ENCODE data around the gene AFAP1.
A peak's percentile ranks its signal among the peaks of the same experiment; 100 is the strongest.

AFAP1 gene

DNA sequence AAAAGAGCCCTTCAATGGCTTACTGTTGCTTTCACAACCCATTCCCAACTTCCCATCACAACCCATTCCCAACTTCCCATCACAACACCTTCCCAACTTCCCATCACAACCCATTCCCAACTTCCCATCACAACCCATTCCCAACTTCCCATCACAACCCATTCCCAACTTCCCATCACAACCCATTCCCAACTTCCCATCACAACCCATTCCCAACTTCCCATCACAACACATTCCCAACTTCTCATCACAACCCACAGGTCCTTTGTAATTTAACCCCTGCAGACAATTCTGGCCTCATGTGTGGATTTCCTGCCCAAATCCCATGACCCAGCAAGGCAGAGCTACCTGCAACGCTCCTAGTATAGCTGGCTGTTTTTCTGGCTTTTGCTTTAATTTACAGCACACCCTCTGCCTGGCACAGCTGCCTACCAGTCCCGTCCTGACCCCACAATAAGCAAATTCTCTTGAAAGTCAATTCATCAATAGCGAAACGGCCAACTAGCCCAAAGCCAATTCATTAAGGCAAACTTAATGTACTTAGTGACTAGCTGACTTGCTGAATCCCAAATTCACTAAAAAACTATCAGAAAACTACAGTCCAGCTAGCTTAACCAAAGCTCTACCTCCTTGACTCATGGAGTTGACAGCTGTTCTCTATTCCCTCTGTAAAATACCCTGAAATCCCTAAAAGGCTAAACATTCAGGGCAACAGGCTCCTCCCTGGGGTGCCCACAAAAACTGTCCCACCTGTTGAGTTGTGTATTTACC lies 75.6 kb downstream of the AFAP1 start:
- DNase-seq: no peak

DNA sequence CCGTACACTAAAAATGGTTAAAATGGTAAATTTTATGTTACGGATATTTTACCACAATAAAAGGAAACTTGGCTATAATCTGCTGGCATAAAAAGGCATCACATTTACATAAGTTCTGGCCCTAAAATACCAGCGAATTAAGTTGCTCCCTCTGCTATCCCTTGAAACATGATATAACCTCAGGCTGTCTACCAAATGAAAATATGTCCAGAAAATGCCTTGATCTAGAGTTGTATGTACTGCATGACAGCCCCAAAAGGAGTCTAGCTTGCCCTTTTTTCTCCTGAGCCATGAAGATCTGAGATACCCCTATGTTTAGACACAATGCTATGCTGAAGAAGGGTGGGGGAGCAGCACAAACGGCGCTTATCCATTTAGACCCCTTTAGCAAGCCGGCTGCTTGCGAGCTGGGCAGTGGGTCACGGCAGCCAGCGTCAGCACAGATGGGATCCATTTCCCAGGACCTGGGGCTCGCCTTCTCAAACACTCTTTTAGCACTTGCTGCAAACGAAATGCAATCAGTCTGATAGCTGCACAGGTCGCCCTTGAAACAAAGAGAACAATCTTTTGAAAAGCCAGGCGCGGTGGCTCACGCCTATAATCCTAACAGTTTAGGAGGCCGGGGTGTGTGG lies 77.0 kb downstream of the AFAP1 start:
- no peak for DNase-seq

DNA sequence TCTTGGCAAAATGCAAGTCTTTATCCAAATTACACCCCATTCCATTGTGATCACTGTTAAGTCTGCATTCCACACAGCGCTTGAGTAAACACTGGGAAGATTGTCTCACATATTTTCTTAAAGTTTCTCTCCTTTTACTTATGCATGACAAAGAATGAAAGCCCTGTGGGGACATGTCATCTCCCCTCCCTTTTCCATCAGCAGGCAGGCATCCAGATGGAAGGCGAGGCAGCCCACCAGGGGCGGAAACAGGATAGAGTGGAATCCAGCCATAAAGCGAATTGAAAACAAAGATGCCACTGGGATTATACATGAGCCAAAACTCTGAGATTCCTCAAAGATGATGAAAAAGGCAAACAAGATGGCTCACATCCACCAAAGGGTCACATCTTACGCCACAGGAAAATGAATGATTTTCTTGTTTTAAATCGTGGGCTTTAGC lies 78.2 kb downstream of the AFAP1 start:
- no peak for DNase-seq

- DNase-seq: no peak
These were observed 79.0 kb downstream of the AFAP1 start for GRCh38 chr4:7860600-7861163.

GRCh38 chr4:7859326-7859725 lies 80.3 kb downstream of the AFAP1 start:
- DNase-seq: no peak

DNA sequence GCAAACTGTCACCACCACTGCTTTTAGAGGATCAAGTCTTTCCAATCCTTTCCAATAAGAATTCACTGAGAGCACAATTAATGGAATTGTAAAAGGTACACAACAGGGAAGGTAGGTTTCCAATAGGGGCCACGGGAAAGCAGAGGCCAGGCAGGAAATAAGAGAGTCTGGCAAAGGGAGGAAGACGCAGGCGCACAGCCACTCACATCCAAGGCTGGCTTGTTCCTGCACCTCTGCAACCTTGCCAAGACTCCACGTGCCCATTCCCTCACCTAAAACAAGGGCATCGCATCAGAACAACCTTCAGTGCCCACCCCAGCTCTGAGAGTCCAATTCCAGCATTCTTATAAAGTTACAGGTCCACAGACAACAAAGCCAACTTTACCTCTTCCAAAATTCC lies 81.2 kb downstream of the AFAP1 start:
- no peak for DNase-seq

- DNase-seq: no peak
These were observed 81.7 kb downstream of the AFAP1 start for GRCh38 chr4:7857993-7858392.

DNA sequence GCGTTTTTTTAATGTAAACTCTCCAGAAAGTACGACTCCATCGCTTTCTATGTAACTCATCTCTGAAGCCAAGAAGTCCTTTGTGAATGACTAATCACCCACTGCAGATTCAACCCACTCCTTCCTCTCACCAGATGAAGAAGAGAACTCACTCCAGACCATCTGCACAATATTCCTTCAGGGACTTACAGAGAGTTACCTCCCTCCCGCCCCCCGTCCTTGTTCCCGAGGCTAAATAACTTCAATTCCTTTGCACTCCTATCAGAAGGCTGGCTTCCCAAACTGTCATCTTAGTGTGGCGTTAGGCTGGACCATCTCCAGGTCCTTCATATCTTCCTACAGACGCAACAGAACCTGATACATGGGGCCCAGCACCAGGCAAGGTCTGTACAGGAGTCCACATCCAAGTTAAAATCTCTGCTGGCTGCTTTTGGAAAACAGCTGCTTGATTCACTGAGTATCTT lies 82.4 kb downstream of the AFAP1 start:
- no peak for DNase-seq

DNA sequence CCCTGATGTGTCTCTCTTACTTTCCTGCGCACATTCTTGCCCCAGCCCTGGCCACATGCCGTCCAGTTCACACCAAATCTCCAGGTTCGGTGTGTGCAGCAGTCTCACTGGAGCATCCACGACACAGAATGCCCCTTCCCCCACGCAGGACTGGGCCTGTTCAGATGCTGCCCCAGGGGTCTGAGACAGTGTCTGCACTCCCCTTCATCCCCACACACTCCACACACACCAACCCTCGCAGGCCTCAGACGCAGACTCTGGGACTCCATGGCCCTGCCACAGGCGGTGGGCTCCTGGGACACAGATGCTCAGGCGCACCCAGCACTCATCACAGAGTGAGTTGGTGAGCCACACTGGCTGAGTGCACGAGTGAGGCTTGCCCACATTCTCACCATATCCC lies 83.9 kb downstream of the AFAP1 start:
- DNase-seq: no peak

DNA sequence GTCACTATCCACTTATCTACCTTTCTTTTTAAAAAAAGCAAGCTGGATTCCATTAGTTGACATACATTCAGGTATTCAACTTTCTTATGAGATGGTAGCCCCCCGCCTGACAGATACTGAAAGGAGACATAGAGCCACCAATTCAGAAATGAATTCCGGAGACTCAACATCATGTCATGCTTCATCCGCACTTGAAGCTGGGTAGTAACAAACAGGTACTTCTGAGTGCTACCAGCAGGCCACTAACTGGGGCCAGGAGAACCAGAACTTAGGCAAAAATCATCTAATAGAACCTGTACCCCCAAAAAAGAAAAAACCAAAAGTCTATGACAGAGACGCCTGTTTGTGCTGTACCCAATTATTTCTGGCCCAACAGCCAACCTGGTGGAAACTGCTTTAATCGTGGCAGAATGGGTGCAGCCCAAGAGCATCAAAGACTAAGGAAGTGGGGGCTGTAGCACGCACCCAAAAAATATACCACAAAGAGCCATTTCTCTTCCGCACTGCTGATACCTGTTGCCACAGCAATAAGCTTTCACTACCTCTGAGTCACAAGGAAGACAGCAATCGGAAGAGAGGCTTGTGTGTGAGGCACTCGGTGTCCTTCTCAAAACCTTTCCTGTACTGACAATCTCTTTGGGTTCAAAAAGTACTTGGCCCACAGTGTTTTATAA lies 84.8 kb downstream of the AFAP1 start:
- DNase-seq: peak; percentile 66

GRCh38 chr4:7854216-7854615 lies 85.4 kb downstream of the AFAP1 start:
- no peak for DNase-seq

GRCh38 chr4:7853271-7853670 lies 86.4 kb downstream of the AFAP1 start:
- no peak for DNase-seq

- peak; percentile 39 for DNase-seq
These were observed 87.0 kb downstream of the AFAP1 start for GRCh38 chr4:7852568-7853185.

DNA sequence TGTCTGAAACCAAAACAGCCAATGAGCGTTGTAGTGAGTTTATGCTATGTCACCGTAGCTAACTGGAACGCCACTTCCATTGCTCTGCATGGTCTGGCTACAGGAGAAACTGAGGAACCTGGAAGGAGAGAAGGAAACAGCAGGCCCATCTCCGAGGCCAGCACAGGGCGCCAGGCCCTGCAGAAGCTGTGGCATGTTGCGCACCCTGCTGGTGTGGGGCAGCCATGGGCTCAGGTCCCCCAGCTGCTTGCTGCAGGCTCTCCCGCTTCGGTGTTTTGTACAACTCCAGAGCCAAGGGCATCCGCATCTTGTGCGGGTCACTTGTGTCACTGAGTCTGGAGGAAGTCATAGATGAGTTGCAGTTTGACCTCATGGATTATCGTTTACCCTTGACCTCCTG lies 89.2 kb downstream of the AFAP1 start:
- DNase-seq: no peak

DNA sequence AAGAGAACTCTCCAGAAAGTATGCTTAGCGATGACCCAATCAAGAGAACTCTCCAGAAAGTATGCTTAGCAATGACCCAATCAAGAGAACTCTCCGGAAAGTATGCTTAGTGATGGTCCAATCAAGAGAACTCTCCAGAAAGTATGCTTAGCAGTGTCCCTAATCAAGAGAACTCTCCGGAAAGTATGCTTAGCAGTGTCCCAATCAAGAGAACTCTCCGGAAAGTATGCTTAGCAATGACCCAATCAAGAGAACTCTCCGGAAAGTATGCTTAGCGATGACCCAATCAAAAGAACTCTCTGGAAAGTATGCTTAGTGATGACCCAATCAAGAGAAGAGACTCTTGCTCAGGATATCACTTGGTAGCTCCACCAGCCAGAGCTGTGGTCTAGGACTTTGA lies 92.5 kb downstream of the AFAP1 start:
- no peak for DNase-seq

DNA sequence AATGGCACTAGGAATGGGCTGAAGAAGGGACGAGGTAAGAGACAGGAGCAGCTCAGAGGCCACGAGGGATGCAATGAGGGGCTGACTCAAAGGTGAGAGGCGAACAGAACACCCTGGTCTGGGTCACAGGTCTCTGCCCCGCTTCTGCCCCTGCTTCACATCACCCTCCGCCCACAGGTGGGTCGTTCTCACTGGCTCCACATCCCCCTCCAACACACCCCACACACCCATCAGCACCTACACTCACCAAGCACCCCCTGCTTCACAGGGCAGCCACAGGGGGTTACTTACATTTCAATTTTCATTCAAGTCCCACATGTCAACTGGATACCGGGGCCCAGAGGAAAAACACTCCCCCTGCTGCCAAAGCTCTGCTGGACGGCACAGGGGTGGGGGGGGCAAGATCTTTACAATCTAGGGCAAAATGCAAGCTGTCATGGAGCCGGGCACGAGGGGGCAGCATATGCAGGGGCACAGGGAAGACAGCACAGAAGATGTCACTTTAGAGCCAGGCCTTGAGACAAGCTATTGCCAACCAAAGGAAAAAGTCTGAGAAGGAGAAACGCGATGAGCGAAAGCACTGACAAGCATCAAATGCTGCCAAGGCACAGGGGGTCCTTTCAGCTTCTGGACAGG lies 94.0 kb downstream of the AFAP1 start:
- no peak for DNase-seq

- DNase-seq: no peak
These were observed 95.1 kb downstream of the AFAP1 start for GRCh38 chr4:7844594-7844991.

- DNase-seq: peak; percentile 75
These were observed 95.6 kb downstream of the AFAP1 start for GRCh38 chr4:7843831-7844593.

DNA sequence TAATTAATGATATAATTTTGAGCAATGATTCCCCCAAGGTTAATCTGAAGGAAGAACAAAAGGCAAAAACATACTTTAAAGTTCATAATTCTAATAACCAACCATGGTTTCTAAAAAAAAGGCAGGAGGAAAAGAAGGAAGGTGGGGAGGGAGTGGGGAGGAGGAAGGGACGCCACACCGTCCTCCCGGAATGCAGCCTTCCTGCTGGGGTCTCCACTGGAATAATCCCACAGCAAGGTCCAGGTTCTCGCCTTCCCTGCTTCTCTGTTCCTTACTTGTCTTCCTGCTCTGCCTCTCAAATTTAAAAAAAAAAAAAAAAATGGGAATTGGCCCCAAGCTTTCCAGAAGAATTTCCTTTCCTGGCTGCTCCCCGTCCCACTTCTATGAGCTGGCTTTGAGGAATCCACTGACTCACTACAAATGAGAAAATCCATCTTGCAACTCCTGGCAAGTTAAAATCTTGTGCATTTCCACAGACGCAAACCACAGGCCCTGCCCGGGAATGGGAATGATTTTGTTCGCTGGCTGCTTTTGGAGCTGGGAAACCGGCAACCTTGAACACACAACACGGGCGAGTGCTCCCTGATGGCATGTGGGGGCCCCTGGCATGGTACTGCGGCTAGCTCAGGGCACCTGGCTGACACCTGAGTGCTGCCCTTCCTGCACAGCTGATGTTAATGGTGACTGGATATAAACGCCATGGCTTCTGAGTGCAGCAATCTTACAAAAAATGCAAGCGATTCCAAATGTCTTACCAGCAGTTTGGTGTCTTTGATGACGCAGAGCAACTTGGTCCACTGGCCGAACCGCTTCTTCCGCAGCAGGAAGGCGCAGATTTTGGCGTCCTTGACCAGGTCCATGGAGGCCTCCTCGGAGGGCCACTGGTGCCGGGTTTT lies 97.0 kb downstream of the AFAP1 start:
- DNase-seq: no peak

GRCh38 chr4:7841894-7842293 lies 97.8 kb downstream of the AFAP1 start:
- no peak for DNase-seq

- no peak for DNase-seq
These were observed 98.6 kb downstream of the AFAP1 start for GRCh38 chr4:7841071-7841470.

Data from stimulated activated CD4-positive, alpha-beta T cell treated with anti-CD3 and anti-CD28 coated beads, Interleukin-1b, Interleukin-23, amount 100 ng/mL, for 48 hours (primary cell).